WTC11 (cell line): ENCODE measurements around the gene HIP1R. TPM values are rescaled to one million over a fixed set of nuclear protein-coding genes. Genes with fewer than 3 reads are reported as not detected.

Experiments used
- ATAC-seq: fragments of 200-7000 bp; cut with Tn5 transposase; 2 replicates; pipeline ENCODE4 v1.10.0; 2021; ENCODE audit warnings: mild to moderate bottlenecking, moderate library complexity
- CTCF ChIA-PET: fragments of 300-600 bp; sonication (Branson Sonifier 250); formaldehyde crosslinking; loops from one replicate; lab custom pipeline; 2021; ENCODE audit warnings: antibody characterized with exemption; lab: Charles Lee
- POLR2A ChIA-PET: fragments of 350-600 bp; sonication (Branson Sonifier 250); formaldehyde crosslinking; loops from one replicate; lab custom pipeline; 2021; ENCODE audit warnings: antibody characterized with exemption; lab: Charles Lee
- DNase-seq: peaks from one replicate; pipeline ENCODE4 v3.0.0; 2021; ENCODE audit warnings: low spot score
- H3K27ac Mint-ChIP-seq: 2 replicates; pipeline ENCODE4 v1.8.0; 2021; ENCODE audit warnings: mixed read lengths
- H3K27me3 Mint-ChIP-seq: 2 replicates; pipeline ENCODE4 v1.8.0; 2021; ENCODE audit warnings: low read depth, mild to moderate bottlenecking, moderate library complexity, mixed read lengths
- H3K36me3 Mint-ChIP-seq: 2 replicates; pipeline ENCODE4 v1.8.0; 2021; ENCODE audit warnings: mixed read lengths
- H3K4me1 Mint-ChIP-seq: 2 replicates; pipeline ENCODE4 v1.8.0; 2022; ENCODE audit warnings: mixed read lengths
- H3K4me3 Mint-ChIP-seq: 2 replicates; pipeline ENCODE4 v1.8.0; 2021; ENCODE audit warnings: mild to moderate bottlenecking, moderate library complexity, mixed read lengths
- H3K9me3 Mint-ChIP-seq: 2 replicates; pipeline ENCODE4 v1.8.0; 2021; ENCODE audit warnings: mixed read lengths
- ARID4B ChIP-seq: sonication (generic); formaldehyde crosslinking; IDR thresholded peaks from 2 replicates; pipeline ENCODE4 v1.8.0; 2023; ENCODE audit warnings: missing genetic modification reagents, mild to moderate bottlenecking, borderline replicate concordance
- CBFB ChIP-seq: sonication (generic); formaldehyde crosslinking; IDR thresholded peaks from 2 replicates; pipeline ENCODE4 v1.8.1; 2022; ENCODE audit warnings: mild to moderate bottlenecking, low read depth, missing genetic modification reagents
- CREM ChIP-seq: sonication (generic); formaldehyde crosslinking; IDR thresholded peaks from 2 replicates; pipeline ENCODE4 v1.8.1; 2022; ENCODE audit warnings: mild to moderate bottlenecking, missing genetic modification reagents, moderate library complexity
- FOXK1 ChIP-seq: sonication (generic); formaldehyde crosslinking; IDR thresholded peaks from 2 replicates; pipeline ENCODE4 v1.8.0; 2022; ENCODE audit warnings: mild to moderate bottlenecking, moderate library complexity, missing genetic modification reagents
- FOXP1 ChIP-seq: sonication (generic); formaldehyde crosslinking; IDR thresholded peaks from 2 replicates; pipeline ENCODE4 v1.8.0; 2022; ENCODE audit warnings: missing genetic modification reagents, mild to moderate bottlenecking, moderate library complexity, borderline replicate concordance
- GRHL2 ChIP-seq: fragments of 250-450 bp; sonication (Bioruptor Pico); IDR thresholded peaks from 2 replicates; pipeline ENCODE4 v1.8.0; 2022; ENCODE audit warnings: mild to moderate bottlenecking, moderate library complexity; ENCODE audit not compliant: insufficient replicate concordance, severe bottlenecking
- MAX ChIP-seq: sonication (generic); formaldehyde crosslinking; IDR thresholded peaks from 2 replicates; pipeline ENCODE4 v1.8.0; 2022; ENCODE audit warnings: mild to moderate bottlenecking, missing genetic modification reagents
- MXD4 ChIP-seq: fragments of 250-450 bp; sonication (Bioruptor Pico); IDR thresholded peaks from 2 replicates; pipeline ENCODE4 v1.8.0; 2021; ENCODE audit warnings: mild to moderate bottlenecking, moderate library complexity, borderline replicate concordance
- RORB ChIP-seq: fragments of 250-450 bp; sonication (Bioruptor Pico); IDR thresholded peaks from 2 replicates; pipeline ENCODE4 v1.9.0; 2021; ENCODE audit warnings: mild to moderate bottlenecking
- SOX15 ChIP-seq: fragments of 250-450 bp; sonication (Bioruptor Pico); IDR thresholded peaks from 2 replicates; pipeline ENCODE4 v1.9.0; 2021; ENCODE audit warnings: mild to moderate bottlenecking
- TCF7 ChIP-seq: sonication (generic); formaldehyde crosslinking; IDR thresholded peaks from 2 replicates; pipeline ENCODE4 v1.8.0; 2022; ENCODE audit warnings: mild to moderate bottlenecking, low read depth, missing genetic modification reagents, moderate library complexity
- ZBTB21 ChIP-seq: sonication (generic); formaldehyde crosslinking; IDR thresholded peaks from 2 replicates; pipeline ENCODE4 v1.8.1; 2023; ENCODE audit warnings: mild to moderate bottlenecking, missing genetic modification reagents, borderline replicate concordance
- ZNF263 ChIP-seq: sonication (generic); formaldehyde crosslinking; IDR thresholded peaks from 2 replicates; pipeline ENCODE4 v1.8.1; 2022; ENCODE audit warnings: low read depth, mild to moderate bottlenecking, moderate library complexity, missing genetic modification reagents
- ZNF423 ChIP-seq: fragments of 250-450 bp; sonication (Bioruptor Pico); IDR thresholded peaks from 2 replicates; pipeline ENCODE4 v2.1.2; 2022; ENCODE audit warnings: mild to moderate bottlenecking, moderate library complexity
- ZNF671 ChIP-seq: fragments of 250-450 bp; sonication (Bioruptor Pico); IDR thresholded peaks from 2 replicates; pipeline ENCODE4 v1.8.0; 2021; ENCODE audit warnings: mild to moderate bottlenecking
- ZSCAN18 ChIP-seq: fragments of 250-450 bp; sonication (Bioruptor Pico); IDR thresholded peaks from 2 replicates; pipeline ENCODE4 v2.1.2; 2022; ENCODE audit warnings: mild to moderate bottlenecking, moderate library complexity
- total RNA-seq: library from RNA; stranded (reverse); gene quantifications from 3 replicates; pipeline ENCODE4 v1.2.3, GENCODE V29; 2021
- TF ChIP-seq, protein P1 (sequence below): sonication (generic); formaldehyde crosslinking; IDR thresholded peaks from 2 replicates; pipeline ENCODE4 v1.8.1; 2023; ENCODE audit warnings: mild to moderate bottlenecking, missing genetic modification reagents

Gene HIP1R
- total RNA-seq, 1 experiment from 2014 or later: 45.2 TPM

GRCh38 chr12:122852336-122853275 is 17.3 kb downstream of the HIP1R start (continued):
- TF ChIP-seq ARID4B (CRISPR knock-in tag) (no peak), ZNF671 (CRISPR knock-in tag) (no peak), SOX15 (CRISPR knock-in tag) (no peak), MXD4 (CRISPR knock-in tag) (no peak), TCF7 (CRISPR knock-in tag) (no peak)
- TF ChIP-seq, protein P1, sequence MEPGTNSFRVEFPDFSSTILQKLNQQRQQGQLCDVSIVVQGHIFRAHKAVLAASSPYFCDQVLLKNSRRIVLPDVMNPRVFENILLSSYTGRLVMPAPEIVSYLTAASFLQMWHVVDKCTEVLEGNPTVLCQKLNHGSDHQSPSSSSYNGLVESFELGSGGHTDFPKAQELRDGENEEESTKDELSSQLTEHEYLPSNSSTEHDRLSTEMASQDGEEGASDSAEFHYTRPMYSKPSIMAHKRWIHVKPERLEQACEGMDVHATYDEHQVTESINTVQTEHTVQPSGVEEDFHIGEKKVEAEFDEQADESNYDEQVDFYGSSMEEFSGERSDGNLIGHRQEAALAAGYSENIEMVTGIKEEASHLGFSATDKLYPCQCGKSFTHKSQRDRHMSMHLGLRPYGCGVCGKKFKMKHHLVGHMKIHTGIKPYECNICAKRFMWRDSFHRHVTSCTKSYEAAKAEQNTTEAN (CRISPR knock-in tag): no peak

- no peaks in the 10 kb centered on the region for H3K27me3 Mint-ChIP-seq
- POLR2A ChIA-PET: interaction anchor here (0.6 kb wide), 1 partner anchor 90 kb away, joined by 4 read pairs; no protein-coding TSS in a partner anchor
- H3K27ac Mint-ChIP-seq: no peak overlapping the region
- no peak overlapping the region for H3K4me3 Mint-ChIP-seq
- H3K36me3 Mint-ChIP-seq: no peaks in the 10 kb centered on the region
- H3K4me1 Mint-ChIP-seq: peaks cover 4% of the 10 kb centered on the region; the same call in 1 of the 2 replicates
- TF ChIP-seq ZNF263 (CRISPR knock-in tag) (no peak), RORB (CRISPR knock-in tag) (no peak), CREM (CRISPR knock-in tag) (no peak), FOXP1 (CRISPR knock-in tag) (no peak), ZNF423 (CRISPR knock-in tag) (no peak), GRHL2 (CRISPR knock-in tag) (no peak), MAX (CRISPR knock-in tag) (no peak), ZSCAN18 (CRISPR knock-in tag) (no peak), ZBTB21 (CRISPR knock-in tag) (no peak), FOXK1 (CRISPR knock-in tag) (no peak), CBFB (no peak), SOX15 (CRISPR knock-in tag) (no peak)
- CTCF ChIA-PET: interaction anchor here (0.7 to 1.9 kb wide), 6 partner anchors 13 to 138 kb away, joined by 3 to 6 read pairs (median 3); no protein-coding TSS in a partner anchor
- H3K9me3 Mint-ChIP-seq: no peaks in the 10 kb centered on the region
- no peak for DNase-seq
- ATAC-seq: no peak
Observed at GRCh38 chr12:122853582-122854245, 18.5 kb downstream of the HIP1R start.
